GM23338 (cell line): Measurements from ENCODE around the gene ARMC9. TPM values are rescaled to one million over a fixed set of nuclear protein-coding genes. Genes with fewer than 3 reads are reported as not detected.
A peak's percentile ranks its signal among the peaks of the same experiment; 100 is the strongest.

ENCODE experiments used
- ATAC-seq: fragments of 200-7000 bp; cut with Tn5 transposase; 3 replicates; pipeline ENCODE4 v1.9.1; 2020
- DNase-seq: peaks from one replicate; pipeline ENCODE4 v3.0.0-alpha.2; 2015; ENCODE audit warnings: low spot score
- H2AFZ ChIP-seq: fragments of 200-600 bp; sonication (generic); 2 replicates; pipeline ENCODE4 v1.8.0; 2016; ENCODE audit warnings: antibody characterized with exemption, mild to moderate bottlenecking, moderate library complexity
- H3F3A ChIP-seq: fragments of 200-600 bp; sonication (generic); replicated peaks from 2 replicates; pipeline ENCODE4 v1.8.0; 2017; ENCODE audit warnings: antibody characterized with exemption, mixed run types, low read depth
- H3K27ac ChIP-seq: fragments of 200-600 bp; sonication (generic); 2 replicates; pipeline ENCODE4 v1.6.1; 2016; ENCODE audit warnings: low read depth
- H3K27me3 ChIP-seq: fragments of 200-600 bp; sonication (generic); 2 replicates; pipeline ENCODE4 v1.8.0; 2016; ENCODE audit warnings: mild to moderate bottlenecking, mixed run types, moderate library complexity; ENCODE audit not compliant: insufficient read depth
- H3K36me3 ChIP-seq: fragments of 200-600 bp; sonication (generic); 2 replicates; pipeline ENCODE4 v1.8.0; 2016; ENCODE audit warnings: mild to moderate bottlenecking; ENCODE audit not compliant: insufficient read depth
- H3K4me1 ChIP-seq: fragments of 200-600 bp; sonication (generic); 2 replicates; pipeline ENCODE4 v1.8.0; 2016; ENCODE audit warnings: mild to moderate bottlenecking, moderate library complexity; ENCODE audit not compliant: insufficient read depth
- H3K4me2 ChIP-seq: fragments of 200-600 bp; sonication (generic); 2 replicates; pipeline ENCODE4 v1.7.1; 2017; ENCODE audit warnings: mixed run types
- H3K4me3 ChIP-seq: fragments of 200-600 bp; sonication (generic); 2 replicates; pipeline ENCODE4 v1.6.1; 2016; ENCODE audit warnings: mixed run types
- H3K79me2 ChIP-seq: fragments of 200-600 bp; sonication (generic); replicated peaks from 2 replicates; pipeline ENCODE4 v1.8.0; 2017; ENCODE audit warnings: mild to moderate bottlenecking; ENCODE audit not compliant: insufficient read depth
- H3K9me2 ChIP-seq: fragments of 200-600 bp; sonication (generic); 2 replicates; pipeline ENCODE4 v1.8.0; 2017; ENCODE audit not compliant: insufficient read depth
- H4K20me1 ChIP-seq: fragments of 200-600 bp; sonication (generic); replicated peaks from 2 replicates; pipeline ENCODE4 v1.8.0; 2017; ENCODE audit warnings: mild to moderate bottlenecking; ENCODE audit not compliant: insufficient read depth
- H3K27ac Mint-ChIP-seq: 2 replicates; pipeline ENCODE4 v1.8.0; 2020; ENCODE audit warnings: inconsistent platforms, mild to moderate bottlenecking, moderate library complexity, mixed read lengths
- H3K27me3 Mint-ChIP-seq: 3 replicates; pipeline ENCODE4 v1.8.0; 2022; ENCODE audit warnings: low read depth, mild to moderate bottlenecking, moderate library complexity, mixed read lengths, inconsistent platforms; ENCODE audit not compliant: insufficient read depth, poor library complexity
- H3K36me3 Mint-ChIP-seq: 3 replicates; pipeline ENCODE4 v1.8.0; 2021; ENCODE audit warnings: low read depth, mild to moderate bottlenecking, inconsistent platforms, moderate library complexity, mixed read lengths
- H3K4me1 Mint-ChIP-seq: 3 replicates; pipeline ENCODE4 v1.8.0; 2020; ENCODE audit warnings: mild to moderate bottlenecking, inconsistent platforms, mixed read lengths
- H3K4me3 Mint-ChIP-seq: 3 replicates; pipeline ENCODE4 v1.8.0; 2021; ENCODE audit warnings: moderate library complexity, mild to moderate bottlenecking, inconsistent platforms, mixed read lengths
- H3K9me3 Mint-ChIP-seq: 3 replicates; pipeline ENCODE4 v1.8.0; 2020; ENCODE audit warnings: moderate library complexity, mild to moderate bottlenecking, inconsistent platforms, mixed read lengths
- CREB1 ChIP-seq: fragments of 250-450 bp; sonication (Bioruptor Pico); IDR thresholded peaks from 2 replicates; pipeline ENCODE4 v1.5.0; 2020; ENCODE audit warnings: low read depth, mild to moderate bottlenecking, moderate library complexity
- CTCF ChIP-seq, 2 experiments: fragments of 200-600 bp in 1 of 2; sonication (generic) in 1 of 2; conservative IDR thresholded peaks; 2 replicates each; pipeline versions ENCODE4 v1.5.1 to v1.6.1; 2016 to 2017; ENCODE audit warnings: antibody characterized with exemption in 2 of 2, low read depth in 2 of 2, mild to moderate bottlenecking in 2 of 2, moderate library complexity in 1 of 2
- ETS1 ChIP-seq: IDR thresholded peaks from 2 replicates; pipeline ENCODE4 v1.6.1; 2016; ENCODE audit warnings: antibody characterized with exemption
- NANOG ChIP-seq: IDR thresholded peaks from 2 replicates; pipeline ENCODE4 v1.6.1; 2016; ENCODE audit warnings: antibody characterized with exemption, borderline replicate concordance
- POLR2AphosphoS5 ChIP-seq: IDR thresholded peaks from 2 replicates; pipeline ENCODE4 v1.6.1; 2016; ENCODE audit warnings: antibody characterized with exemption, low read depth
- STAT1 ChIP-seq: IDR thresholded peaks from one replicate; pipeline ENCODE4 v1.6.1; 2016; ENCODE audit warnings: antibody characterized with exemption; ENCODE audit not compliant: unreplicated experiment
- ZNF331 ChIP-seq: fragments of 250-450 bp; sonication (Bioruptor Pico); IDR thresholded peaks from 2 replicates; pipeline ENCODE4 v1.5.0; 2020; ENCODE audit warnings: low read depth, mild to moderate bottlenecking, moderate library complexity
- ZNF462 ChIP-seq: fragments of 250-450 bp; sonication (Bioruptor Pico); IDR thresholded peaks from 2 replicates; pipeline ENCODE4 v1.5.0; 2020; ENCODE audit warnings: mild to moderate bottlenecking, moderate library complexity
- polyA plus RNA-seq: library from polyadenylated mRNA; unstranded; fragments of >200 nt; fragmentation: Nextera tagmentation; extraction: Ambion mirVana; gene quantifications from 2 replicates; pipeline ENCODE4 v1.2.1, GENCODE V29; 2016
- total RNA-seq: library from RNA; depleted of rRNA; stranded (reverse); fragments of >200 nt; shearing (Covaris generic); gene quantifications from 2 replicates; pipeline ENCODE4 v1.2.3, GENCODE V29; 2014

The ARMC9 gene
- total and polyA plus RNA-seq, 2 experiments from 2014 or later = 29.2 to 56.0 TPM

GRCh38 chr2:231187736-231188505, 10.5 kb upstream of the ARMC9 start:
- no peak for DNase-seq

GRCh38 chr2:231188506-231189170, 9.8 kb upstream of the ARMC9 start:
- Histone ChIP-seq H4K20me1 (no peaks in the 10 kb centered on the region), H3K79me2 (no peaks in the 10 kb centered on the region), H3K36me3 (no peaks in the 10 kb centered on the region), H2AFZ (peak overlapping the region; percentile 88), H3K4me1 (peaks cover 24% of the 10 kb centered on the region), H3F3A (peaks cover 18% of the 10 kb centered on the region), H3K4me3 (no peak overlapping the region), H3K27ac (no peak overlapping the region), H3K27me3 (no peaks in the 10 kb centered on the region), H3K9me2 (no peaks in the 10 kb centered on the region), H3K4me2 (no peak overlapping the region)
- no peaks in the 10 kb centered on the region for H3K36me3 Mint-ChIP-seq
- no peak for ATAC-seq
- no peak overlapping the region for H3K27ac Mint-ChIP-seq
- peaks cover 29% of the 10 kb centered on the region for H3K4me1 Mint-ChIP-seq
- H3K4me3 Mint-ChIP-seq = no peak overlapping the region
- H3K9me3 Mint-ChIP-seq = no peaks in the 10 kb centered on the region
- no peak for DNase-seq
- peaks cover 29% of the 10 kb centered on the region for H3K27me3 Mint-ChIP-seq
- TF ChIP-seq ZNF462 (CRISPR knock-in tag) = no peak
- no peak for TF ChIP-seq STAT1
- no peak for TF ChIP-seq ZNF331 (CRISPR knock-in tag)
- no peak for TF ChIP-seq ETS1
- no peak for TF ChIP-seq CREB1
- TF ChIP-seq NANOG = no peak

More at GRCh38 chr2:231187736-231188505, 10.5 kb upstream of the ARMC9 start:
- Mint-ChIP-seq H3K27me3 (peaks cover 29% of the 10 kb centered on the region), H3K9me3 (no peaks in the 10 kb centered on the region), H3K27ac (no peak overlapping the region), H3K4me3 (no peak overlapping the region), H3K36me3 (no peaks in the 10 kb centered on the region), H3K4me1 (peaks cover 29% of the 10 kb centered on the region)
- Histone ChIP-seq H3K27ac (no peak overlapping the region), H3K4me2 (no peak overlapping the region), H3K4me1 (peaks cover 24% of the 10 kb centered on the region), H3K36me3 (no peaks in the 10 kb centered on the region), H3K4me3 (no peak overlapping the region), H3K79me2 (no peaks in the 10 kb centered on the region), H3K27me3 (no peaks in the 10 kb centered on the region), H4K20me1 (no peaks in the 10 kb centered on the region), H2AFZ (no peak overlapping the region; the same call in 1 of the 2 replicates), H3F3A (peaks cover 18% of the 10 kb centered on the region), H3K9me2 (peaks cover 1% of the 10 kb centered on the region; the same call in 1 of the 2 replicates)
- TF ChIP-seq CTCF (conservative IDR thresholded peaks at IDR 0.05; ENCODE audit: low read depth in 2 of 2) (no peak), POLR2AphosphoS5 (no peak), STAT1 (no peak), NANOG (no peak)
- no peak for ATAC-seq
